ENCODE results near the gene GJB2. TPM values are rescaled to one million over a fixed set of nuclear protein-coding genes. Genes with fewer than 3 reads are reported as not detected.
A peak's percentile ranks its signal among the peaks of the same experiment; 100 is the strongest.

GJB2 gene
- total RNA-seq, 1 experiment from 2014 or later: 5.5 TPM

DNA sequence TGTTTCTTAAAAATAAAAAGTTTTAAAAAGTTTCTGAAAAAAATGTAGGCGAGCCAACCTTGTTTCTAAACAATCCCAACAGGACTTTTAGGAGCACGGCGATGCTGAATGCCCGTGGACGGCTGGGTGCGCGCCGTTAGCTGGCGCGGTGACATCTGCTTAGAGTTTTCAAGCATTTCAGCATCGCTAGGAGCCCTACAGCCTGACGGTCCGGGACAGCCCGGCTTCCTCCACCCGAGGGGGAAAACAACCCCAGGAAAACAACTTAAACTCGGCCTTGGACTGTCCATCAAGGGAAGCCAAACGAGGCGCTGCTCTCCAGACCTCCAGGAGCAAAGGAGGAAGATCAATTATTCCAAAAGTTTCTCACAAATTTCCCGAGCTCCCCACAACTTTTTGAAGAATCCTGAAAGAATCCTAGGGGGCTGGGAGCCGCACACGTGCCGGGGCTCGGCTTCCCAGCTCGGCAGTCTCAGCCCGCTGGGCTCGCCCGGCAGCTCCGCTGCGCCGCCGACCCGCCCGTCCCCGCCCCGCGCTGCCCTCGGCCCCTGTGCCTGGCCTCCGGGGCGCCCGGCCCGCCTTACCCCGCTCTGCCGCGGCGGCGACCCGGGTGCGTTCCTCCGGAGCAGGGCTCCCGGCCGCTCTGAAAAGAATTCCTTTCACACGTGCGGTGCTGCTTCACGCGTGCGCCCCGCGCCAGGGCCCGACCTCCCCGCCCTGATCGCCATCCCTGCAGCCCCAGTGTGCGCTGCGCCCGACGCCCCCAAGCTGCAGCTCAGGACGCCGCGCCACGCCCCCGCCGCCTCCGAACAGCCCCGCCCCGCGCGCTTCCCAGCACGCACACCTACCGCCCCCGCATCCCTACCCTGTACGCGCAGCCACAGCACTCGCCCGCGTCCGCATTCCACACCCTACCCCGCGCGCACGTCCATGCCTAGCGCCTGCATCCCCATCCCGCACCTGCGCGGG is 32.1 kb downstream of the GJB2 start, which contains the start of gene GJA3:
GJA3 (minus strand) TSS at position 747 of the 969 bp plus-strand sequence. CDS start 17,764 bp downstream, outside the sequence.
- Histone ChIP-seq H3K79me2 (ENCODE audit: low read depth) (no peaks in the 10 kb centered on the region), H3K27ac (no peak within 1 kb of the TSS), H3K36me3 (ENCODE audit: low read depth) (no peaks in the 10 kb centered on the region), H4K20me1 (ENCODE audit: insufficient read depth) (no peaks in the 10 kb centered on the region), H3K4me1 (replicated peaks; ENCODE audit: insufficient read depth) (peaks cover 4% of the 10 kb centered on the region; the same call in 1 of the 2 replicates), H3K4me3 (peak within 1 kb of the TSS; percentile 47), H3K9me3 (ENCODE audit: insufficient read depth, low read depth) (no peaks in the 10 kb centered on the region), H3K27me3 (ENCODE audit: insufficient read depth, low read depth) (peaks cover 10% of the 10 kb centered on the region; the same call in 1 of the 2 replicates), H3K9me2 (ENCODE audit: insufficient read depth) (no peaks in the 10 kb centered on the region), H3K4me2 (peak within 1 kb of the TSS; percentile 79), H3F3A (ENCODE audit: insufficient read depth, low read depth) (no peaks in the 10 kb centered on the region; the same call in 1 of the 2 replicates), H2AFZ (peak within 1 kb of the TSS; percentile 50)
- ChIA-PET POLR2A (ENCODE audit: unreplicated experiment) (no interaction called here), CTCF (no interaction called here)
- peak in 1 of 2 experiments; percentile 5 for DNase-seq
- TF ChIP-seq EZH2 (IDR thresholded peaks at IDR 0.05; ENCODE audit: low read depth) (no peak), CTCF (conservative IDR thresholded peaks at IDR 0.05) (no peak)
- no TSS peak for BruUV-seq (replicated peaks)
- intact Hi-C loops (cut with micrococcal nuclease; ENCODE audit: unreplicated experiment): loop anchor here (5.0 kb wide), 2 partner anchors 33 to 178 kb away; no protein-coding TSS in a partner anchor

DNA sequence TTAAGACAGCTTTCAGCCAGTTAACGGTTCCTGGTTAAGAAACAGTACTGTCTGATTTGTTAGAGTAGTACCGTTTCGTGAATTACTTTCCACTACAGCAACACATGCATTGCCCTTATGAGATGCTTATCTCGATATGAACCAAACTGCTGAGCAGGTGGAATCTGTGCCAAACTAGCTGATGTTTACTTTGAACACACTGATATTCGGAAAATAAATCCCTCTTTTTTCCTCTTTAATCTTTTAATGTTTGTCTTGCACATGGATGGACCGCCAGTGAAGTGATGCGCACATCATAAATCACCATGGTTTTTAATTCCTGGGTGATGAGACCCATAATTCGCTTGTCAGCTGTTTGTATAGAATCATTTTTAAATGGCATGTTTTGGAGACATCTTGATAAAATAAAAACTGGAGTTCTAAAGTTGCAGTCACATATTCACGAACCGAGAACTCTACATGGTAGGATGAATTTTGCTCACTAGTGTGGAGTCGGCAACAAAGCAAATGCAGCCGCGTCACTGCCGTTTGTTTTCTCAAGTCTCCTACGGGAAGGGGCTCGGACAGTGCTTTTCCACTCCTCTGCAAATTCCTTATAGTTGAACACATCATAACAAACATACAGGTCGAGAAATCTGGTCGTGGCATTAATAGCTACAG is 33.0 kb downstream of the GJB2 start:
- no peak for DNase-seq
- H3K4me3 ChIP-seq: peak overlapping the region; percentile 47
- H3K4me1 ChIP-seq (replicated peaks; ENCODE audit: insufficient read depth): peaks cover 4% of the 10 kb centered on the region; the same call in 1 of the 2 replicates
- TF ChIP-seq CTCF (conservative IDR thresholded peaks at IDR 0.05) (no peak), EZH2 (IDR thresholded peaks at IDR 0.05; ENCODE audit: low read depth) (no peak)
- H3K79me2 ChIP-seq (ENCODE audit: low read depth): no peaks in the 10 kb centered on the region
- peak overlapping the region; percentile 79 for H3K4me2 ChIP-seq
- ChIA-PET CTCF (no interaction called here), POLR2A (ENCODE audit: unreplicated experiment) (no interaction called here)
- no peaks in the 10 kb centered on the region for H3K9me3 ChIP-seq (ENCODE audit: insufficient read depth, low read depth)
- H3K36me3 ChIP-seq (ENCODE audit: low read depth): no peaks in the 10 kb centered on the region
- no peaks in the 10 kb centered on the region; the same call in 1 of the 2 replicates for H3F3A ChIP-seq (ENCODE audit: insufficient read depth, low read depth)
- H3K27ac ChIP-seq: no peak overlapping the region
- no peaks in the 10 kb centered on the region for H4K20me1 ChIP-seq (ENCODE audit: insufficient read depth)
- H3K27me3 ChIP-seq (ENCODE audit: insufficient read depth, low read depth): peaks cover 10% of the 10 kb centered on the region; the same call in 1 of the 2 replicates
- H3K9me2 ChIP-seq (ENCODE audit: insufficient read depth): no peaks in the 10 kb centered on the region
- no TSS peak for BruUV-seq (replicated peaks)
- intact Hi-C loops (cut with micrococcal nuclease; ENCODE audit: unreplicated experiment): loop anchor here (5.0 kb wide), 2 partner anchors 32 to 177 kb away; no protein-coding TSS in a partner anchor
- H2AFZ ChIP-seq: peak overlapping the region; percentile 50; the same call in 1 of the 2 replicates

DNA sequence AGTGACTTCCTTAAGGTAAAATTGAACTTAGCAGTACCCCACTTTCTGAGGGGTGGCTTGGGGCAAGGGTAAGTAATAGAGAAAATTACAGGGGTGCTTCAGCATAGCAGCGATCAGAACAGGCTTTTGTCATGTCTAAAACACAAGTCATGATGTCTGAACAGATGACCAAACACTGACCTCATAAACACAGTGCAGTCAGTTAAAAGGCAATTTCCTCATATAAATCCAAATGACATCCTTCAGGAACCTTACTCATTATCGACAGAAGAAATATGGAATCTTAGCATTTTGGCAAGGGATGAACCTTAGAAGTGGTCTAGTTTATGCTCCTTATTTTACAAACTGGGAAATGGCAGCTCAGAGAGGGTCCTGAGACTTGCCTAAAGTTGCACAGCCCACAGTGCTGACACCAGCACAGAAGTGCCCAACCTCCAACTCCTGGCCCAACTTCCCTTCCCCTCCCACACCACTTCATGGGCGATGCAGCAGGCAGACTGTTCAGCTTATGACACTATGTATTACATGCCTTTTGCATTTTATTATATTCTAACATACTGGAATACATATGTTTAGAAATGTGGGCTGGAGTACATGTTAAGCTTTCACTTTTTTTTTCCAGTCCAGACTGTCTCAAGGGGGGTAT is 35.5 kb downstream of the GJB2 start:
- no peaks in the 10 kb centered on the region for H3K9me3 ChIP-seq (ENCODE audit: insufficient read depth, low read depth)
- BruUV-seq (replicated peaks): no TSS peak
- H3K4me3 ChIP-seq: no peak overlapping the region
- DNase-seq: no peak
- H2AFZ ChIP-seq: no peak overlapping the region
- H3K4me2 ChIP-seq: no peak overlapping the region
- H3K27me3 ChIP-seq (ENCODE audit: insufficient read depth, low read depth): peaks cover 10% of the 10 kb centered on the region; the same call in 1 of the 2 replicates
- CTCF ChIA-PET: no interaction called here
- no peaks in the 10 kb centered on the region for H3K79me2 ChIP-seq (ENCODE audit: low read depth)
- intact Hi-C loops (cut with micrococcal nuclease; ENCODE audit: unreplicated experiment): no loop called here
- H3F3A ChIP-seq (ENCODE audit: insufficient read depth, low read depth): no peaks in the 10 kb centered on the region
- TF ChIP-seq CTCF (conservative IDR thresholded peaks at IDR 0.05) (no peak), EZH2 (IDR thresholded peaks at IDR 0.05; ENCODE audit: low read depth) (no peak)
- no peaks in the 10 kb centered on the region for H3K36me3 ChIP-seq (ENCODE audit: low read depth)
- H3K27ac ChIP-seq: no peak overlapping the region
- H3K9me2 ChIP-seq (ENCODE audit: insufficient read depth): no peaks in the 10 kb centered on the region
- POLR2A ChIA-PET (ENCODE audit: unreplicated experiment): no interaction called here
- H4K20me1 ChIP-seq (ENCODE audit: insufficient read depth): no peaks in the 10 kb centered on the region
- peaks cover 4% of the 10 kb centered on the region; the same call in 1 of the 2 replicates for H3K4me1 ChIP-seq (replicated peaks; ENCODE audit: insufficient read depth)

Data from PC-9 (cell line).